SK-N-SH (cell line): Measurements from ENCODE around the gene TMEM92.

ENCODE experiments used
- CTCF ChIP-seq: fragments of 200-600 bp; sonication (generic); IDR thresholded peaks from 2 replicates; pipeline ENCODE4 v1.6.1; 2017; ENCODE audit warnings: antibody characterized with exemption, mild to moderate bottlenecking, moderate library complexity
- EZH2phosphoT487 ChIP-seq: fragments of 200-600 bp; sonication (generic); IDR thresholded peaks from 2 replicates; pipeline ENCODE4 v1.6.1; 2017; ENCODE audit warnings: low read depth, mixed run types, mild to moderate bottlenecking, antibody characterized with exemption, moderate library complexity, borderline replicate concordance

- no peak for TF ChIP-seq CTCF
- no peak for TF ChIP-seq EZH2phosphoT487
Observed at GRCh38 chr17:50265690-50266315, 8.5 kb upstream of the TMEM92 start.
